ENCODE measurements around the gene ATAD2B. TPM values are rescaled to one million over a fixed set of nuclear protein-coding genes. Genes with fewer than 3 reads are reported as not detected.
A peak's percentile ranks its signal among the peaks of the same experiment; 100 is the strongest.
"Not testable (repeated sequence)": the region's sequence is repeated elsewhere in the genome, so short reads cannot be mapped to it uniquely, and the experiment has no call there.

The ATAD2B gene
- total RNA-seq, 4 donors from 2014 or later: 28.8 to 81.9 (median 31.8) TPM

GRCh38 chr2:23753291-23754010 lies 173.5 kb downstream of the ATAD2B start:
- 97% methylated on average over 4 of the region's 4 CpGs for WGBS
- TF ChIP-seq POLR2A (IDR thresholded peaks at IDR 0.05) (no peak), EP300 (IDR thresholded peaks at IDR 0.05) (no peak), CTCF (IDR thresholded peaks at IDR 0.05) (no peak), POLR2AphosphoS5 (IDR thresholded peaks at IDR 0.05) (no peak)
- Histone ChIP-seq H3K9me3 (no peaks in the 10 kb centered on the region), H3K4me3 (no peak overlapping the region), H3K27ac (no peak overlapping the region), H3K27me3 (no peaks in the 10 kb centered on the region), H3K36me3 (peaks cover 30% of the 10 kb centered on the region), H3K4me1 (no peaks in the 10 kb centered on the region)
- no peak for DNase-seq (ENCODE audit: low spot score in 2 of 2)

GRCh38 chr2:23751747-23752265 lies 175.1 kb downstream of the ATAD2B start:
- TF ChIP-seq POLR2AphosphoS5 (IDR thresholded peaks at IDR 0.05): no peak
- no peak for TF ChIP-seq POLR2A (IDR thresholded peaks at IDR 0.05)
- DNase-seq (ENCODE audit: low spot score in 2 of 2): no peak
- Histone ChIP-seq H3K9me3 (no peaks in the 10 kb centered on the region), H3K4me3 (no peak overlapping the region), H3K27me3 (no peaks in the 10 kb centered on the region), H3K36me3 (peaks cover 23% of the 10 kb centered on the region), H3K27ac (no peak overlapping the region), H3K4me1 (no peaks in the 10 kb centered on the region)
- 98% methylated on average over 2 of the region's 2 CpGs for WGBS

- Histone ChIP-seq H3K36me3 (peaks cover 12% of the 10 kb centered on the region), H3K4me1 (peaks cover 16% of the 10 kb centered on the region), H3K27me3 (no peaks in the 10 kb centered on the region), H3K4me3 (no peak overlapping the region), H3K9me3 (no peaks in the 10 kb centered on the region), H3K27ac (peak overlapping the region; percentile 23)
- WGBS: 63% methylated on average over 2 of the region's 2 CpGs
- DNase-seq (ENCODE audit: low spot score in 2 of 2): no peak
- no peak for TF ChIP-seq POLR2AphosphoS5 (IDR thresholded peaks at IDR 0.05)
- TF ChIP-seq CTCF (IDR thresholded peaks at IDR 0.05): no peak
- no peak for TF ChIP-seq POLR2A (IDR thresholded peaks at IDR 0.05)
- no peak for TF ChIP-seq EP300 (IDR thresholded peaks at IDR 0.05)
Measured at GRCh38 chr2:23746141-23746863, 180.6 kb downstream of the ATAD2B start.

GRCh38 chr2:23745726-23746105 lies 181.2 kb downstream of the ATAD2B start:
- peaks cover 16% of the 10 kb centered on the region for H3K4me1 ChIP-seq
- H3K36me3 ChIP-seq: peaks cover 6% of the 10 kb centered on the region
- no peak for DNase-seq (ENCODE audit: low spot score in 2 of 2)
- peak overlapping the region; percentile 23 for H3K27ac ChIP-seq
- no peak overlapping the region for H3K4me3 ChIP-seq
- no peaks in the 10 kb centered on the region for H3K9me3 ChIP-seq
- no peak for TF ChIP-seq CTCF (IDR thresholded peaks at IDR 0.05)
- peak in 2 of 3 donors; percentile 59 to 86 for TF ChIP-seq POLR2AphosphoS5 (IDR thresholded peaks at IDR 0.05)
- peak; percentile 28 for TF ChIP-seq EP300 (IDR thresholded peaks at IDR 0.05)
- TF ChIP-seq POLR2A (IDR thresholded peaks at IDR 0.05): no peak
- H3K27me3 ChIP-seq: no peaks in the 10 kb centered on the region

GRCh38 chr2:23745068-23745725 lies 181.7 kb downstream of the ATAD2B start:
- 79% methylated on average over 8 of the region's 8 CpGs for WGBS
- DNase-seq (ENCODE audit: low spot score in 2 of 2): no peak
- H3K9me3 ChIP-seq: no peaks in the 10 kb centered on the region
- H3K27ac ChIP-seq: no peak overlapping the region
- peaks cover 16% of the 10 kb centered on the region for H3K4me1 ChIP-seq
- H3K27me3 ChIP-seq: no peaks in the 10 kb centered on the region
- no peak overlapping the region for H3K4me3 ChIP-seq
- TF ChIP-seq CTCF (IDR thresholded peaks at IDR 0.05) (no peak), POLR2AphosphoS5 (IDR thresholded peaks at IDR 0.05) (no peak), EP300 (IDR thresholded peaks at IDR 0.05) (no peak), POLR2A (IDR thresholded peaks at IDR 0.05) (no peak)
- H3K36me3 ChIP-seq: peaks cover 1% of the 10 kb centered on the region

- not testable (repeated sequence) for H3K4me1 ChIP-seq; DNase-seq (ENCODE audit: low spot score in 2 of 2); H3K27me3 ChIP-seq; H3K27ac ChIP-seq; H3K9me3 ChIP-seq; H3K4me3 ChIP-seq
- 98% methylated on average over 8 of the region's 9 CpGs for WGBS
- peaks cover 11% of the 10 kb centered on the region for H3K36me3 ChIP-seq
Measured at GRCh38 chr2:23736783-23737182, 190.1 kb downstream of the ATAD2B start.
